A673 (cell line): Measurements from ENCODE around the gene BCDIN3D. TPM values are rescaled to one million over a fixed set of nuclear protein-coding genes. Genes with fewer than 3 reads are reported as not detected.

Experiments
- BruUV-seq: library from RNA; stranded (reverse); fragments of 400-500 nt; replicated peaks from 2 replicates; lab custom pipeline; 2021; lab: Mats Ljungman, UMichigan
- CTCF ChIA-PET: fragments of 300-600 bp; sonication (Branson Sonifier 250); formaldehyde crosslinking; loops from one replicate; lab custom pipeline; 2022; ENCODE audit warnings: antibody characterized with exemption; lab: Charles Lee
- POLR2A ChIA-PET: fragments of 300-600 bp; sonication (Branson Sonifier 250); formaldehyde crosslinking; loops from one replicate; lab custom pipeline; 2022; ENCODE audit warnings: antibody characterized with exemption; ENCODE audit not compliant: low non-redundant PET; lab: Charles Lee
- DNase-seq: peaks from one replicate; pipeline ENCODE4 v3.0.0-alpha.2; 2015; ENCODE audit warnings: low spot score
- H3K27ac ChIP-seq: fragments of 200-600 bp; sonication (generic); 2 replicates; pipeline ENCODE4 v1.5.1; 2016; ENCODE audit warnings: mixed run types, low read depth, mild to moderate bottlenecking, mixed read lengths, antibody characterized with exemption, low read length; ENCODE audit not compliant: poor library complexity, severe bottlenecking
- H3K27me3 ChIP-seq: fragments of 200-600 bp; sonication (generic); replicated peaks from 2 replicates; pipeline ENCODE4 v1.6.1; 2017; ENCODE audit warnings: mixed run types, low read depth, mild to moderate bottlenecking, mixed read lengths, antibody characterized with exemption, low read length; ENCODE audit not compliant: insufficient read depth, poor library complexity
- H3K36me3 ChIP-seq: fragments of 200-600 bp; sonication (generic); 2 replicates; pipeline ENCODE4 v1.6.1; 2016; ENCODE audit warnings: mixed run types, mild to moderate bottlenecking, mixed read lengths, antibody characterized with exemption, low read length; ENCODE audit not compliant: insufficient read depth, poor library complexity, severe bottlenecking
- H3K4me1 ChIP-seq: fragments of 200-600 bp; sonication (generic); 2 replicates; pipeline ENCODE4 v1.6.1; 2017; ENCODE audit warnings: mixed run types, mild to moderate bottlenecking, mixed read lengths, antibody characterized with exemption, low read length; ENCODE audit not compliant: insufficient read depth, poor library complexity, severe bottlenecking
- H3K4me3 ChIP-seq: fragments of 200-600 bp; sonication (generic); 2 replicates; pipeline ENCODE4 v1.5.1; 2016; ENCODE audit warnings: low read depth, mixed run types, mild to moderate bottlenecking, mixed read lengths, low read length; ENCODE audit not compliant: poor library complexity, severe bottlenecking
- H3K9me3 ChIP-seq: fragments of 200-600 bp; sonication (generic); 2 replicates; pipeline ENCODE4 v1.6.1; 2016; ENCODE audit warnings: mixed run types, low read depth, mild to moderate bottlenecking, mixed read lengths, antibody characterized with exemption, low read length; ENCODE audit not compliant: poor library complexity, severe bottlenecking
- EZH2 ChIP-seq: fragments of 200-600 bp; sonication (generic); IDR thresholded peaks from 2 replicates; pipeline ENCODE4 v1.6.1; 2017; ENCODE audit warnings: borderline replicate concordance, low read depth, mild to moderate bottlenecking, mixed read lengths, antibody characterized with exemption, low read length; ENCODE audit not compliant: poor library complexity, severe bottlenecking
- intact Hi-C: fragments of 100-400 bp; cut with micrococcal nuclease; formaldehyde crosslinking; loops from one replicate; pipeline ENCODE4 v1.10.0; 2022; ENCODE audit not compliant: unreplicated experiment
- total RNA-seq: library from RNA; stranded (reverse); gene quantifications from 2 replicates; pipeline ENCODE4 v1.2.3, GENCODE V29; 2021
- TF ChIP-seq, protein P1 (sequence below): fragments of 300-800, 200-600 bp; sonication (generic); conservative IDR thresholded peaks from 2 replicates; pipeline ENCODE4 v1.5.1; 2017; ENCODE audit warnings: low read depth, mild to moderate bottlenecking, antibody characterized with exemption, low read length, moderate library complexity, mixed read lengths

Gene BCDIN3D
- total RNA-seq, 1 experiment from 2014 or later: 5.7 TPM

DNA sequence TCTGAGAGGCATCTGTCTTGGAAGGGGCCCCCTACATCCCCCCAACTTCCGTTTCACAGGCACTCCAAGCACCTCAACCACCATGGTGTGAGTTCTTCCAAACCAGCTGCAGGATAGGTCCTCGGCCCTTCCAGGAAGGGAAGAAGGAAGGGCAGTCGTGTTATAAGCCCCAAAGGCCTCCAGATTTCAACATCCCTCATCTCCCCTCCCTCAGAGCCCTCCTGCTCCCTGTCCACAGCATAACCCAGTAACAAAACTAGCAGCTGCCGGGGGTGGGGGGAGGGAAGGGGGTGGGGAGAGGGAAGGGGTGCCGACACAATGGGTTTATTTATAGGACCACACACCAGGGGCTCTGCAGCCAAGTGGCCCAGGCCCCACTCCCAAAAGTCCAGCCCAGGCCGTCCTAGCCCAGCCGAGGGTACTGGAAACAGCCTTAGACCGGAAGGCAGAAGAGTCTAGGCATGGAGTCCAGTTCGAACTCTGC, 33.0 kb downstream of the BCDIN3D start:
- BruUV-seq: no TSS peak
- CTCF ChIA-PET: no interaction called here
- DNase-seq: no peak
- intact Hi-C loops: no loop called here
- H3K36me3 ChIP-seq: no peaks in the 10 kb centered on the region
- no peak overlapping the region for H3K27ac ChIP-seq
- no peaks in the 10 kb centered on the region for H3K9me3 ChIP-seq
- TF ChIP-seq EZH2: no peak
- TF ChIP-seq, protein P1, sequence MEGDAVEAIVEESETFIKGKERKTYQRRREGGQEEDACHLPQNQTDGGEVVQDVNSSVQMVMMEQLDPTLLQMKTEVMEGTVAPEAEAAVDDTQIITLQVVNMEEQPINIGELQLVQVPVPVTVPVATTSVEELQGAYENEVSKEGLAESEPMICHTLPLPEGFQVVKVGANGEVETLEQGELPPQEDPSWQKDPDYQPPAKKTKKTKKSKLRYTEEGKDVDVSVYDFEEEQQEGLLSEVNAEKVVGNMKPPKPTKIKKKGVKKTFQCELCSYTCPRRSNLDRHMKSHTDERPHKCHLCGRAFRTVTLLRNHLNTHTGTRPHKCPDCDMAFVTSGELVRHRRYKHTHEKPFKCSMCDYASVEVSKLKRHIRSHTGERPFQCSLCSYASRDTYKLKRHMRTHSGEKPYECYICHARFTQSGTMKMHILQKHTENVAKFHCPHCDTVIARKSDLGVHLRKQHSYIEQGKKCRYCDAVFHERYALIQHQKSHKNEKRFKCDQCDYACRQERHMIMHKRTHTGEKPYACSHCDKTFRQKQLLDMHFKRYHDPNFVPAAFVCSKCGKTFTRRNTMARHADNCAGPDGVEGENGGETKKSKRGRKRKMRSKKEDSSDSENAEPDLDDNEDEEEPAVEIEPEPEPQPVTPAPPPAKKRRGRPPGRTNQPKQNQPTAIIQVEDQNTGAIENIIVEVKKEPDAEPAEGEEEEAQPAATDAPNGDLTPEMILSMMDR: no peak
- no peaks in the 10 kb centered on the region for H3K4me1 ChIP-seq
- no peak overlapping the region for H3K4me3 ChIP-seq
- H3K27me3 ChIP-seq: no peaks in the 10 kb centered on the region
- POLR2A ChIA-PET: no interaction called here

DNA sequence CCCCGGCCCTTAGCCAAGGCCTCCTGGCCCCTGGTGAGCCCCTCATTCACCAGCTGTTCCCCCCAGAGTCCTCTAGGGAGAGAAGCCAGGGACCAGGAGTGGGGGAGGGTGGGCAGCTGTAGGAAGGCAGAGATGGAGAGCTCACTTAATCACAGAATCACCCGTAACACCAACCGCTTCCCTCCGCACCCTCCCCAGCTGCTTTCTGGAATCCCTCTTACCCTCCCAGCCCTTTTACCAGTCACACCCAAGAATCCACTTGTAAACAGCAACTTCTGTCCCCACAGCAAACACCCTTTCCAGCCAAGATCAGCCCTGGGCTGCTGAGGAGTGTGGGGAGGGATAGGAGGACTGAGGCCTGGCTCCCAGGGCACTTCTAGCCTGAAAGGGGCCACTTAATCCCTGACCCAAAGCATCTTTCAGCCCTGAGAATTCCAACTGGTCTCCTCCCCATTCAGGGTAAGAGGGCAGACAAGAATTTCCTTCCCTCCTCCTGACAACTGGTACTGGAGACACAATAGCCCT, 33.5 kb downstream of the BCDIN3D start:
- intact Hi-C loops: no loop called here
- CTCF ChIA-PET: no interaction called here
- Histone ChIP-seq H3K27ac (no peak overlapping the region), H3K9me3 (no peaks in the 10 kb centered on the region), H3K27me3 (no peaks in the 10 kb centered on the region), H3K36me3 (no peaks in the 10 kb centered on the region), H3K4me1 (no peaks in the 10 kb centered on the region), H3K4me3 (no peak overlapping the region)
- TF ChIP-seq, protein P1: no peak
- no peak for TF ChIP-seq EZH2
- POLR2A ChIA-PET: no interaction called here
- BruUV-seq: no TSS peak
- no peak for DNase-seq

DNA sequence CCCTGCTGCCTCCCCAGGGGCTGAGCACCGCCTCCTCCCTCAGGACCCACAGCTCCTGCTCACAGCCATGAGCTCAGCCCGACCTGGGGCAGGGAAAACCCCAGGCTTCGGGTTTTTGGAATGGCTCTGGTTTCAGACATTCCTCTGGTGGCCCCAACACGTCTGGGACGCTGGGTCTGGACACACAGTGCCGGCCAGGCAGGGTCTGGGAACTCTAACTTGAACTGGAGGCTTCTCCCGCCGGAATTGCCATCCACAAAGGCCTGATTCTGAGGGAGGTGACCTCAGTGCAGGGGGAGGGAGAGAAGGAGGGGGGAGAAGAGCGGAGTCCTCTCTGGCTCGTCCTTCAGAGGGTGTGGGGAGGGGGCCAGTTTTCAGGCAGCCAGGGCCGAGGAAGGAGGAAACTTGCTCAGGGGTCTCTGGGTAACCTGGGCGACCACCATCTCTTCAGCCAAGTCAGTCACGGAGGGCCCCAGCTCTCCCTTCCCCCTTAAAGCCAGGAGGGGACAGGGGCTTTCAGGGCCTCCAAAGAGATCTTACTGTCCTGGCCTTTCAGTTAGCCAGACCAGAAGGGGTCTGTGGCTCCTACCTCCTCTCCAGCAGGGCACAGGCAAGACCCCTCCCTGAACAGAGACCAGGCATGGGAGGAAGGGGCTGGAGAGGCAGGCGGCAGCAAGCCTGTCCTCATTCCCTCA, 34.1 kb downstream of the BCDIN3D start:
- no peak overlapping the region for H3K4me3 ChIP-seq
- ChIA-PET CTCF (no interaction called here), POLR2A (no interaction called here)
- no peaks in the 10 kb centered on the region for H3K4me1 ChIP-seq
- TF ChIP-seq, protein P1: no peak
- no peak for TF ChIP-seq EZH2
- H3K27me3 ChIP-seq: no peaks in the 10 kb centered on the region
- no peak overlapping the region for H3K27ac ChIP-seq
- intact Hi-C loops: no loop called here
- BruUV-seq: no TSS peak
- no peaks in the 10 kb centered on the region for H3K9me3 ChIP-seq
- no peak for DNase-seq
- peaks cover 2% of the 10 kb centered on the region for H3K36me3 ChIP-seq
